ENCODE results near the gene WDR90.
A peak's percentile ranks its signal among the peaks of the same experiment; 100 is the strongest.

Gene WDR90

DNA sequence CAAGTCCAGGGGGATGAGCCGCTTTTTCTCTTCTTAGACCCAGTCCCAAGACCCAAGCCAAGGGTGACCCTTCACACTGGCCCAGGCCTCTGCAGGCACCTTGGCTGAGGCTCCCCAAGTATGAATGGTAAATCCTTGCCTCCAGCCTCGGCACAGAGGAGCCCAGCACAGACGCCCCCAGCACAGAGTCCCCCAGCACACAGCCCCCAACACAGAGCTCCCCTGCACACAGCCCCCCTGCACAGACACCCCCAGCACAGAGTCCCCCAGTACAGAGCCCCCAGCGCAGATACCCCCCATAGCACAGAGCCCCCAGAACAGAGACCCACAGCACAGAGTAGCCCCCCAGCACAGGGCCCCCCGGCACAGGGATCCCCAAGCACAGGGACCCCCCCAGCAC lies 8.6 kb upstream of the WDR90 start:
- DNase-seq: no peak

DNA sequence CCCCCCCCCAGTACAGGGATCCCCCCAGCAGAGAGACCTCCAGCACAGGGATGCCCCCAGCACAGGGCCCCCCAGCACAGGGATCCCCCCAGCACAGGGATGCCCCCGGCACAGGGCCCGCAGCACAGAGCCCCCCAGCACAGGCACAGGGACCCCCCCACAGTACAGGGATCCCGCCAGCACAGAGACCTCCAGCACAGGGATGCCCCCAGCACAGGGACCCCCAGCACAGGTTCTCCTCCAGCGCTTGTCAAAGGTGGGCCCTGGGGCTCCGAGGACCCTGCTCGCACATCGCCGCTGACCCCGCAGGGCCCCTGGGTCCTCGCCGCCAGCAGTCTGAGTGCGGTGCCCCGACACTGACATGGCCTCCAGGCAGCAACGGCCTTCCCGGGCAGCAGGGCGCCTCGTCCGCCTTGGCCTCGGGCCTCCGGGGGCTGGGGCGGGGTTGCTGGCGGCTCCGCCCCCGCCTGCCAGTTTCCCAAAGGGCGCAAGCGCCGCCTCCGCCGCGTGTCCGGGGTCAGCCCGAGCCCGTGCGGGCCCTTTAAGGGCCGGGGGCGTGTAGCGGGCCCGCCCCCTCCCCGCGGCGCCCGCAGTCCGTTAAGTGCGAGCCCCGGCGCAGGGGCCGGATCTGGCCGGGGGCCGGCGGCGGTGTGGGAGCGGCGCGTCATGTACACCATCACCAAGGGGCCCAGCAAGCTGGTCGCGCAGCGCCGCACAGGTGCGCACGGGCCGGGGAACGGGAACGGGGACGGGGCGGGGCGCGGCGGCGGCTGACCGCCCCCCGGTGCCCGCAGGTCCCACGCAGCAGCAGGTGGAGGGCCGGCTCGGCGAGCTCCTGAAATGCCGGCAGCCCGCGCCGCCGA lies 7.6 kb upstream of the WDR90 start, which contains the start of gene MCRIP2:
TSS of gene MCRIP2 (plus strand) at position 503 of the 863 bp plus-strand sequence. CDS start at position 667, 164 bp downstream.
- DNase-seq: peak; percentile 49

DNA sequence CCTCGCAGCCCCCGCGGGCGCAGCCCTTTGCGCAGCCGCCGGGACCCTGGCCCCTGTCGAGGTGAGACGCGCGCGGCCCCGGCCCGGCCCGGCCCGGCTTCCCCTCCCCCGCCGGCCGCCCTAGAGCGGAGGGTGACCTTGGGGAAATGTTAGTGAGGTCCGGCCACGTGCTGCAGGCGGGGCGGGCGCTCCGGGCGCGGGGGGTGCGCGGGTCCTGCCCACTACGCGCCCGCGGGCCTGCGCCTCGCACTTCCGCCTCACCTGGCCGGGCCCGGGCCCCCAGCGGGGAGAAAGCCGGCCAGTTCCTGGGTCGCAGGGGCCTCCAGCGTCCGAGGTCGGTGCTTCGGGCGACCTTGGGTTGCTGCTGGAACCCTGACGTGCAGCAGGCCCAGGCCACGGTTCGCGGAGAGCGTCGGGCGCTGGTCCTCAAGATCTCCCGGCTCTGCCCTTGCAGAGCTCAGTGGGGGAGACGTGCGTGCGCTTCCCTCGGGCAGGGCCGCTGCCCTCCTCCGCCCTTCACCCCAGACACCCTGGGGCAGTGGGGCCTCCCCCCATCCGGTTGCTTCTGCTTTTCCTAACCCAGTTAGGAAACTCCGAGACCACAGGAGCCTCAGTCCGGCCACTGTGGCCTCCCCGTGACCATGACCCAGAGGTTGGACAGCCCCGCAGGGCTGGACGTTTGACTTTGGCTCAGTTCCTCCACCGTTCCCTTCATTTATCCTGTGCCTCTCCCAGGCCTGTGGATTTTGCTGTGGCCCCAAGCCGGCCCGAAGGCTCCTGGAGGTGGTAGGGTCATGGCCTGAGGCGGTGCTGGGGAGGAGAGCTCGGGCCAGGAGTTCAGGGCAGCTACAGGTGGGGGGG lies 6.7 kb upstream of the WDR90 start:
- DNase-seq: no peak

DNA sequence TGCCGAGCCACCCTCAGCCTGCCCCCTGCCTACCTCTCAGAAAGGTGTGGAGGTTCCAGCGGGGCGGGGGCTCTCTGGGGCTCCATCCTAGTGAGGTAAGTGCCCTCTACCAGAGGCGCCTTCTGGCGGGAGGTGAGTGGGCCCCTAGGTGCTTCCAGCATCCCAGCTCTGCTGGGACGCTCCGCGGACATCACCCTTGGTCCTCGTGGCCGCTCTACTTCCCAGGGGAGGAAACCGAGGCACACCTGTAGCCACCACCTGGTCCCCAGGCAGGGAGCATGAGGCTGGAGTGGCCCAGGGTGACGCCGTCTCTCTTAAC lies 6.2 kb upstream of the WDR90 start:
- no peak for DNase-seq

DNA sequence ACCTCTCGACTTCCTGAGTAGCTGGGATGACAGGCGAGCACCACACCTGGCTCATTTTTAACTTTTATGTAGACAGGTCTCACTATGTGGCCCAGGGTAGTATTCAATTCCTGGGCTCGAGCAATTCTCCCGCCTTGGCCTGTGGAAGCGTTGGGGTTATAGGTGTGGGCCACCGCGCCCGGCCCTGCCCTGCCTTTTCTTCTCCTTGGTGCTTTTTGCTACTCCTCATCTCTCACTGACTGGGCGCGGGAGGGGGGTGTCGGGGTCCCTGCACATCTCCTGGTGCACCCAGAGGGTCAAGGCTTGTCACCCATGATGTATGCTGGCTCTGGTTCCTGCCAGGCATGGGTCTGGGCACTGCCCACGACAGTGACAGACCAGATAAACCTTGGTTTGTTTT lies 4.6 kb upstream of the WDR90 start:
- no peak for DNase-seq

DNA sequence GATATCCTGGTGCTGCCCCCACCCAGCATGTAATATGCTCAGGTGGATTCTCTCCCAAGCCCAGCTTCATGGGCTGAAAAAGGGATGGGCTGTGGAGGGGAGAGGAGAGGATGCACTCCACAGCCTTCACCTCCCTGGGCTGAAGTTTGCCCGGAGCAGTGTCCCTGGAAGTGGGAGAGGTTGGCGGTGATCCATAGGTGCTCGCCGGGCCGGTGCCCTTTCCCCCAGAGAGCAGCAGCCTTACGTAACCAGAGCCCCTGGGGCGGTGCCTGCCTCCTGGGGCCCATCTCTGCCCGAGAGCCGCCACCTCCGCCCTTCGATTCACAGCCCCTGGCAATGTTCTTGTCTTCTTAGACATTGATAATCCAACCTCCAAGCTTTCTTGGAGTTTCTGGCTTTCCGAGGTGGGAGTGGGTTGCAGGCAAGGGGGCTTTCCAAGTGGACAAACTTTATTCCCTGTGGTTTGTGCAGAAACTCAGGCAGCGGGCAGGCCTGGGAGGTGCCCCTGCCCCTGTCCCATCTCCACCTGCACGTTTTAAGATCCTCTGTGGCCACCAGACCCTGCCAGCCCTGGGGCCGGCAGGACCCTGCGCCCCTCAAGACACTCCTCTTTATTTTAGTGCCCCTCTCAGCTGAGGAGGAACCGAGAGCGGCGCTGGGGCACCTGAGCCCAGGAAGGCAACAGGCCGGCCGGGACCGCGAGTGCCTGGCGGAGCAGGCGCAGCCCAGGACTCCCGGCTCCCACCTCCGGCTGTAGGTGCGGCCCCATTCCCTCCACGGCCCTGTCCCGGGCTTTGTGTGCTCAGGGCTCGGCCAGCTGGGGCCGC lies 3.1 kb upstream of the WDR90 start:
- DNase-seq: no peak

DNA sequence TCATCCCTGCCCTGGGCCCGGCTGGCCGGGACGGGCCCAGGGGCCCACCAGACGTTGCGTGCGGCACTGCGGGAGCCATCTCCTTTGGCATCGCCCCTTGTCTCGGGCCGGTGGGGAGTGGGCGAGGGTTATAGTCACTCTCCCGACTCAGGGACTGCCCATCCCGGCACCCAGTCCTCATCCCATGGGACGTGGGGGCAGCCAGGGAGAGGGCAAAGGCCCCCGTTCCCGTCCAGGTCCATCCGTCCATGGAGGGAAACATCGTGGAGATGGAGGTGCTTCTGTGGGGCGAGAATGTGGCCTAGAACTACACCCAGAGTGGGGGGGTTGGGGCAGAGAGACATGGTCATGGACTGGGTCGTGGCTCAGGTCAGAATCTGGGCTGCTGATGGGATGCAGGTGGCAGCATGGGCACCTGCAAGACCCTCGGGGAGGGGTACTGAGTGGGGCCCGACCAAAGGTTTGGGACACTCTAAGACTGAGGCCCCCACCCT lies 2.4 kb upstream of the WDR90 start:
- DNase-seq: no peak

DNA sequence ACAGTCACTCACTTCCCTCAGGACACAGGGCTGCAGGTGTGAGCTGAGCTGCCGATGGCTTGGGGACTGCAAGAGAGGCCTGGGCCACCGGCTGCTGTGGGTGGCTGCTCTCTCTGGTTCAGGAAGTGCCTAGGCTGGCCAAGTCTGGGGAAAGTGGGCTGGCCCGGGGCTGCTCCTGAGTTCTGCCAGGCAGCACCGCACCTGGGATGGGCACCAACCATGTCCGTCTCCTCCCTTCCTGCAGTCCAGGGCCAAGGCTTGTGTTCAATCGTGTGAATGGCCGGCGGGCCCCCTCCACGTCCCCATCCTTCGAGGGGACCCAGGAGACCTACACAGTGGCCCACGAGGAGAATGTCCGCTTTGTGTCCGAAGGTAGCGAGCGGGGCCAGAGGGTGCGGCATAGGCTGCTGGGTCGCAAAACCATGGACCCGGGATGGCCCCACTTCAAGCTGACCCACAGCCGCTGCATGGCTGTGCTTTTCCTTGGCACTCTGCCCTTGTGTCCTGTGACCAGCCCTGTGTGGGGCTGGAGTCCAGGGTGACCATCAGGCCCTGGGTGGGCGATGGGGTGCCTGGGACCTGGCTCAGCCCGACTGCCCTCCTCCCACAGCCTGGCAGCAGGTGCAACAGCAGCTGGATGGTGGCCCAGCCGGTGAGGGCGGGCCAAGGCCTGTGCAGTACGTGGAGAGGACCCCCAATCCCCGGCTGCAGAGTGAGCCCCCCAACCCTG lies 1.8 kb upstream of the WDR90 start:
- no peak for DNase-seq

DNA sequence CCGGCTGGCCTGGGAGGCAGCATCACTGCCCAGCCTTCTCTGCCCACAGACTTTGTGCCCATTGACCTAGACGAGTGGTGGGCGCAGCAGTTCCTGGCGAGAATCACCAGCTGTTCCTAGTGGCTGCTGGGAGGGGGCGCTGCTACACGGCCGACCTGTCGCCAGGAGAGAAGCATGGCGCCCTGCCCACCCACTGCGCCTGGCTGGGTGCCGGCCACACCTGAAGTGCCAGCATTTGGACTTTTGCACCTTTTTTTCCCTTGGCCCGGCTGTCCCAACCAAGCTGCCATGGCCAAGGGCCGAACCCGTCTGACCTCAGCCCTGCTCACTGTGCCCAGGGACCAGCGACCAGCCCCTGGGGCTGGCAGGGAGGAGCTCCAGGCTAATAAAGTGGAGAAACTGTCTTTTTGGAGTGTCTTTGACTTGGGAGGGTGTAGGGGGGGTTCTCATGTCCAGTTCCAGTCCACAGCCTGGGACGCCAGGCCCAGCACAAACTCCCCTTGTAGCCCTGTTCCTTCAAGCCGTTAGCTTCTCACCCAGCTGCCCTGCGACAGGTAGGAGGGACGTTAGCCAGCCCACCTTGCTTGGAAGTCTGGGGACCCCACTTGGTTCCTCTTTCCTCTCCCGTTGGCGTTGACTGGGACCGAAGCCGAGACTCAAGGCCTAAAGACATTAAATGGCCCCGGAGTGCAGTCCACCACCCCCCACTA lies 939 bp upstream of the WDR90 start:
- DNase-seq: peak; percentile 55

DNA sequence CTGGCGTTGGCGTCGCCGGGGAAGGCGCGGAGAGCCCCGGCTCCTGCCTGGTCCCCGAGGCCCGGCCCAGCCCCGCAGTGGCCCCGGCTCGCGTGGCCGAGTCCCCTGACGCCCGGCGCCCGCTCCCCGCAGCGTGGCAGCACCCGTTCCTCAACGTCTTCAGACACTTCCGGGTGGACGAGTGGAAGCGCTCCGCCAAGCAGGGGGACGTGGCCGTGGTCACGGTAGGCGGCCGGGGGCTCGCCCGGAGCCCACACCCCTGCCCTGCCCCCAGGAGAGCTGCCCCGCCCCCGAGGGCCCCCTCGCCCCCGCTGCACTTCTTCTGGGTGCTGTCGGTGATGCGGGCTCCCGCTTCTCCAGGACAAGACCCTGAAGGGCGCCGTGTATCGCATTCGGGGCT lies 466 bp downstream of the WDR90 start:
- no peak for DNase-seq

DNA sequence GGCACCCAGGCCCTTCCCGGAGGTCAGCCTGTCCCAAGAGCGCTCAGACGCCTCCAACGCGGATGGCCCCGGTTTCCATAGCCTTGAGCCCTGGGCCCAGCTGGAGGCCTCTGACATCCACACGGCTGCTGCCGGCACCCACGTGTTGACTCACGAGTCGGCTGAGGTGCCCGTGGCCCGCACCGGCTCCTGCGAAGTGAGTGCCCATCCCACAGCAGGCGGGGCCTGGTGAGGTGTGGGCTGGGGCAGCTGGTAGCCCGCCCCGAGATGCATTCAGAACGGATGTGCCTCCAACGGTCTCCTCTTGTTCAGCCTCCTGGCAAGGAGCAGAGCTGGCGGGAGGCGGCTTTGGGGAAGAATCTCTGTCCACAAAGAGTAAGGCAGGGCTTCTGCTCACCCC lies 2.7 kb downstream of the WDR90 start:
- no peak for DNase-seq

DNA sequence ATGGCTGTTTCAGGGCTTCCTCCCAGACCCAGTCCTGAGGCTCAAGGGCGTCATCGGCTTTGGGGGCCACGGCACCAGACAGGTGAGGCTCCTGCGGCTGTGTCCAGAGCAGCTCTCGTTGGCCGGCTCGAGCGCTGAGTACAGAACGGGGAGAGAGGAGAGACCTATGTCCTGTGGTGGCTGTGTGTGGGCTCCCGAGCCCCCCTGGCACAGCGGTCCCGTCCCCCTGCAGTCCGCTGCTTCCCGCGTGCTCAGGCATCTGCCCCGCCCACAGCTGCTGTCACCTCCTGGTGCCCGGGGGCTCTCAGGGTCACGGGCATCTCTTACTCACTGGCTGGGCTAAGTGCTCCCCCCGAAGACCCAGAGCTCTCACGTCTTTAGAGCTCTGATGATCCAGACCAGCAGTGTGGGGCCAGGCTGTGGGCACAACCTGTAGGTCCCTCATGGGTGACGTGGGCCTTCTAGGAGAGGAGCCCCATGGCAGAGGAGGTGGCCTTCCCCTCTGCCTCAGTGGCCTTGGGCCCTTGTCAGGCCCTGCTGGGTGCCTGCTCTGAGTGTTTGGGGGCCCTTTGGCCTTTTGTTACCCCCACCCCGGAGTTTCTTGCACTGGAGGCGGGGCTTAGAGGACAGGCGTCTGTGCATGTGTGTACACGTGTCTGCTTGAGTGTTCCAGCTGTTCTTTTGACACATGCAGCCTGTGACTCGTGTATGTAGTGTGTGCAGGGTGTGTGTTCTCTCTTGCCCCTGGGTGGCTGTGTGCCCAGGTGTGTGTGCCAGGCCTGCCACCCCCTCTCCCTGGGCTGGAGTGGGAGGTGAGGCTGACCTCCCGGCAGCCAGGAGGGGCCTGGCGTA lies 3.5 kb downstream of the WDR90 start:
- DNase-seq: no peak

DNA sequence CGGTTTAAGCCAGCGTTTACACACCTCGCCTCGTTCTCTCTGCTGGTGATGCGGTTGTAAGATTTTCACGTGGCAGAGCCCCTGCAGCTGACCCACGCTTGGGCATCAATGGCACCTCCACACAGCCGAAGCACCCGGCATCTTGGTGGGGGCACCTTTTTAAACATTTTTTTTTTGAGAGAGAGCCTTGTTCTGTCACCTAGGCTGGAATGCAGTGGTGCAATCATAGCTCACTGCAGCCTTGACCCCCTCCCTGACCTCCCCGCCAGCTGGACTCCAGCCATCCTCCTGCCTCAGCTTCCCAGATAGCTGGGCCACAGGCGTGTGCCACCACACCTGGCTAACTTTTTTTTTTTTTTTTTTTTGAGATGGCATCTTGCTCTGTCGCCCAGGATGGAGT lies 4.9 kb downstream of the WDR90 start:
- no peak for DNase-seq

DNA sequence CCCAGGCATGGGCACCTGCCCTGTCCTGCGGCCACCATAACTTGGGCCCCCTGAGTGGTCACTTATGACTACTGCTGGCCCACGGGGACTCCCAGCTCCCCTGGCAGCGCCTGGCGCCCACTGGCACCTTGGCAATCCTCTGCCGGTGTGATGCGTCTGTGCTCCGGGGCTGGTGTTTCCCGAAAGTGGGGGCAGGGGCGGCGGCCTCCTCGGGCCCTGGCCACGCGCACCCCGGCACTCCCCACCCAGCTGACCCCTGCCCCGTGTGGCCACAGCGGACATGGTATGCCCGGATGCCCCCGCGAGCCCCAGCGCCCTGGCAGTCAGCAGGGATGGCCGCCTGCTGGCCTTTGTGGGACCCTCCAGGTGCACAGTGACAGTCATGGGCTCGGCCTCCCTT lies 8.3 kb downstream of the WDR90 start:
- no peak for DNase-seq

DNA sequence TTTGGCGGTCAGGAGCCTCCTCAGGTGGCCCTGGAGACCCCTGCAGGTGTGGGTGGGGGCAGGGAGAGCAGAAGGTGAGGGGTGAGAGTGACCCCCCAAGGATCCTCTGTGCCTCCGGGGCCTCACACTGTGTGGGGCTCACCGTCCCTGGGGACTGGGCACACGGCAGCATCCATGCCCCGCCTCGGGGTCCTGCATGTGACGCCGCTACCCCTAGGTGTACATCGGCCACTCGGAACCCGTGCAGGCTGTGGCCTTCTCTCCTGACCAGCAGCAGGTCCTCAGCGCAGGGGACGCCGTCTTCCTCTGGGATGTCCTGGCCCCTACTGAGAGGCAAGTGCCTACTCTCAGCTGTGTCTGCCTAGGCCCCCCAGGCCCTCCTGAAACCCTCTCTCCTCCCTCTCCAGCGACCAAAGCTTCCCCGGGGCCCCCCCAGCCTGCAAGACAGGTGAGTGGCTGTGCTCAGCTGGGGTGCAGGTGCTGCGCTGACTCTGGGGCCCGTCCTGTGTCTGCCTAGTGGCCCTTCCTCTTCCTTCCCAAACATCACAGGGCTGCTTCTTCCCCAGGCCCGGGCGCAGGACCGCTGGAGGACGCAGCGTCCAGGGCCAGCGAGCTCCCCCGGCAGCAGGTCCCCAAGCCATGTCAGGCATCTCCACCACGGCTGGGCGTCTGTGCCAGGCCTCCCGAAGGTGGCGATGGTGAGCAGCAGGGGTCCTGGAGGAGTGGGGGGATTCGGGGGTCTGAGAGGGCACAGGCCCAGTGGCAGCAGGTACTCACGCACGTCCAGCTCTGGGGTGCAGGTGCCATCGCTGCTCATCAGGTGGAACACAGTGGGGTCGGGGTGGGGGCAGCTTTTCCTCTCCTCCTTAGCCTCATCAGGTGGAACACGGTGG lies 9.8 kb downstream of the WDR90 start:
- DNase-seq: no peak

DNA sequence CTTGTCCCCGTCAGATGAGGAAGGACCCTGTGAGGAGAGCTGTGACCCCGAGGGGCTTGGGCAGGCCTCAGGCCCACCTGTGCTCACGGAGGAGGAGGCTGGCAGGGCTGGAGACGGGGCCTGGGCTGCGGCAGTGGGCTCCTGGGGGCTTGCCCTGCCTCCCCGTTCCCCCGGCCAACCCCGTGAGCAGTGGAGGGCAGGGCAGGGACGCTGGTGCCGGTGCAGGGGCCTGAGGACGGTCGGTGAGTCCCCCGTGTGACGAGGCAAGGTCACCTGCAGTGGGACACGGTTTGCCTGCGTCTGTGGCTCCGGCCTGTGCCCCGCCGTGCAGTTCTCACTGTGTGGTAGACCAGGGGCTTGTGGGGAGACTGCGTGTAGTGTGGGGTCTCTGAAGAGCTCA lies 10.5 kb downstream of the WDR90 start:
- no peak for DNase-seq

DNA sequence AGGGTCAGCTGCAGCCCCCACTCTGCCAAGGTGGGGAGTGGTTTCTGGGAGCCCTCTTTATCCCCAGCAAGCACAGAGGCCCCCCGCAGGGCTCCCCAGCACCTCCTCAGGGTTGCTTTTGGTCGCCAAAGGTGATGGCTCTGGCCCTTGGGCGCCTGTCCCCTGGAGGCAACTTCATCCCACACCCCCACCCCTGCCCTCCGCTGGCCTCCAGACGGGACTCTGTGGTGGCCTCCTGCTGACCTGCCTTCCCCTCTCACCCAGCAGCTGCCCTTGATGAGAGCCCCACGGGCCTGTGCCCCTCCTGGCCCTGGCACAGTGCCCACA lies 10.9 kb downstream of the WDR90 start:
- no peak for DNase-seq

DNA sequence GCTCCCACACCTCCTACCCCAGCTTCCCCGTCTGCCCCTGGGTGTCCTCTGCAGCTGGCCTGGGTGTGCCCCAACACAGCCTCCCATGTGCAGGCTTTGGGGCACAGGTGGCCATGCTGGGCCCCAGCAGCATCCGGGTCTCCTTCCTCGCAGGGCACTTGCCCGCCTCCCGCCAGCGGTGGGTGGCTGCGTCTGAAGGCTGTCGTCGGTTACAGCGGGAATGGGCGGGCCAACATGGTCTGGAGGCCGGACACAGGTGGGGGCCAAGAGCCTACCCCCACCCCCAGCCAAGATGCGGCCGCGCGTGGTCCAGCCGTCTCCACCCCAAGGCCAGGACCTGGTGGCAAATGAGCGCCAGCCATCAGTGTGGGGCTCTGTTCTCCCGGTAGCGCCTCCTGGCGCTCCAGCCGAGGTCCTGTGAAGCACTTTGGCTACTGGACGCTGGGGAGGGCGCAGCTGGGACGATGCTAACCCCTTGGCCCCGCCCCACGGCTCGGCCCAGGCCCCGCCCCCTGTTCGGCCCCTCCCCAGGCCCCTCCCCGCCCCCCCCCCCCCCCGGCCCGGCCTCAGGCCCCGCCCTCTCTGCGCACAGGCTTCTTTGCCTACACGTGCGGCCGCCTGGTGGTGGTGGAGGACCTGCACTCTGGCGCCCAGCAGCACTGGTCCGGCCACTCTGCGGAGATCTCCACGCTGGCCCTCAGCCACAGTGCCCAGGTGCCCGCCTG lies 11.5 kb downstream of the WDR90 start:
- DNase-seq: no peak

DNA sequence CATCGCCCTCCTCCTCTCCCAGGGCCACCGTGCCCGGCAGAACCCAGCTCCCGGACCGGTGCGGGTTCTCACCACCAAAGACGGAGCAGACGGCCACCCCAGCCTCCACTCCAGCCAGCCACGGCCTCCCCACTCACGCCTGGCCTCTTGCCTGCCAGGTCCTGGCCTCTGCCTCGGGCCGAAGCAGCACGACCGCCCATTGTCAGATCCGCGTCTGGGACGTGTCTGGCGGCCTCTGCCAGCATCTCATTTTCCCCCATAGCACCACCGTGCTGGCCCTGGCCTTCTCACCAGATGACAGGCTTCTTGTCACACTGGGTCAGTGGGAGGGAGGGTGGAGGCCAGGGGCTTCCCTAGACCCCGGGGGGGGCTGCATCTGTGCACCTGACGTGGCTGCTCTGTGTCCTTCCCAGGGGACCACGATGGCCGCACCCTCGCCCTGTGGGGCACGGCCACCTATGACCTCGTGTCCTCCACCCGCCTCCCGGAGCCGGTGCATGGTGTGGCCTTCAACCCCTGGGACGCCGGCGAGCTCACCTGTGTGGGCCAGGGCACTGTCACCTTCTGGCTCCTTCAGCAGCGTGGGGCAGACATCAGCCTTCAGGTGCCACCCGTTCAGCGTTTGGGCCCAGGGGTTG lies 12.1 kb downstream of the WDR90 start:
- DNase-seq: no peak

All from NCI-H510A treated with DMSO at 0.1 percent for 48 hours (cell line).